Activated naive CD4-positive, alpha-beta T cell treated with anti-CD3 and anti-CD28 coated beads for 36 hours (primary cell): ENCODE data around the gene LZTS3. TPM values are rescaled to one million over a fixed set of nuclear protein-coding genes. Genes with fewer than 3 reads are reported as not detected.
A peak's percentile ranks its signal among the peaks of the same experiment; 100 is the strongest.

Source experiments
- CTCF ChIA-PET: fragments of 350-600 bp; sonication (Branson Sonifier 250); formaldehyde crosslinking; loops from one replicate; lab custom pipeline; 2021; ENCODE audit warnings: antibody characterized with exemption; lab: Charles Lee
- DNase-seq: peaks from one replicate; pipeline ENCODE4 v3.0.0-alpha.2; 2020
- H3K27ac Mint-ChIP-seq: one replicate; pipeline ENCODE4 v1.8.0; 2021; ENCODE audit warnings: mild to moderate bottlenecking, mixed read lengths
- H3K27me3 Mint-ChIP-seq: one replicate; pipeline ENCODE4 v1.8.0; 2021; ENCODE audit warnings: low read depth, mixed read lengths
- H3K36me3 Mint-ChIP-seq: one replicate; pipeline ENCODE4 v1.8.0; 2021; ENCODE audit warnings: low read depth, mixed read lengths
- H3K4me1 Mint-ChIP-seq: one replicate; pipeline ENCODE4 v1.8.0; 2021; ENCODE audit warnings: low read depth, mixed read lengths
- H3K4me3 Mint-ChIP-seq: one replicate; pipeline ENCODE4 v1.8.0; 2021; ENCODE audit warnings: mild to moderate bottlenecking, moderate library complexity, mixed read lengths
- H3K9me3 Mint-ChIP-seq: one replicate; pipeline ENCODE4 v1.8.0; 2021; ENCODE audit warnings: mixed read lengths
- intact Hi-C: fragments of 100-400 bp; cut with micrococcal nuclease; formaldehyde crosslinking; loops from one replicate; pipeline ENCODE4 v1.15.1; 2023
- total RNA-seq, 2 experiments: library from RNA; stranded (reverse); gene quantifications; one replicate each; pipeline ENCODE4 v1.2.3, GENCODE V29; 2021

LZTS3 gene
- total RNA-seq, 2 experiments from 2014 or later: 1.2 to 1.4 TPM

DNA sequence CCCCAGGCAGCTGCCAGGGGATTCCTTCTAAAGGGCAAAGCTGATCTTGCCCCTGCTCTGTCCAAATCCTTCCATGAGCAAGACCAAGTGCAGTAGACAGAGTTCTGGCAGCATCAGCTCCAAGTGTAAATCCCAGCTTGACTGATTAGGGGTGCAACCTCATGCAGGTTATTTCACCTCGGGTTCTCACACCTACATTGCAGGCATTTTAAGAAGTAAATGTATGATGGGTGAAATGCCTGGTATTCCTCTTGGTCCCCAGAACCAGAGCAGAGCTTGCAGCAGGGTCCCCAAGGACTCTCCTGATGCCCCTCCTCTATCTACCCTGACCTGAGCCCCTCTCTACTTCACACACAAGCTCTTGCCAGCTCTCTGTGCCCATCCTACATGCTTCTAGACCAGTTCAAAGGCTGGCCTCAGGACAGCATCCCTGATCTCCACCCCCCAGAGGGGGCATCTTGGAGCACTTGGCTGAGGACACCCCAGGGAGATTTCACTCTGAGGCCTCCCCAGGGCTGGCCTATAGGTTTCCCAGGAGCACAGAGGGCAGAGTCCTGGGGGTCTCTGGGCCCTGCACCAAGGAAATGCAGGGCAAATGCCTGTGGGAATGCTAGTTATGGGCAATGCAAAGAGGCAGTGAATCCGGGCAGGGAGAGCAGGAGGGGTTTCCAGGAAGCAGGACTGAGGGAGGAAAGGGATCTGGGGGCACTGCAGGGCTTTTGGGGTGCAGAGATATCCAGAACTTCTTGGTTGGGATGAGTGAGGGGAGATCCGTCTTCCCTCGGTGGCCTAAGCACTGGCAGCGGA lies 1.0 kb downstream of the LZTS3 start:
- Mint-ChIP-seq H3K36me3 (no peaks in the 10 kb centered on the region), H3K27me3 (peaks cover 13% of the 10 kb centered on the region), H3K9me3 (no peaks in the 10 kb centered on the region), H3K4me3 (peak overlapping the region; percentile 72), H3K4me1 (peaks cover 18% of the 10 kb centered on the region), H3K27ac (peak overlapping the region; percentile 26)
- intact Hi-C loops: loop anchor here (5.0 kb wide), 1 partner anchor 55 kb away; no protein-coding TSS in a partner anchor
- DNase-seq: no peak
- CTCF ChIA-PET: interaction anchor here (0.7 to 0.8 kb wide), 3 partner anchors 29 to 144 kb away, joined by 3 read pairs; no protein-coding TSS in a partner anchor

DNA sequence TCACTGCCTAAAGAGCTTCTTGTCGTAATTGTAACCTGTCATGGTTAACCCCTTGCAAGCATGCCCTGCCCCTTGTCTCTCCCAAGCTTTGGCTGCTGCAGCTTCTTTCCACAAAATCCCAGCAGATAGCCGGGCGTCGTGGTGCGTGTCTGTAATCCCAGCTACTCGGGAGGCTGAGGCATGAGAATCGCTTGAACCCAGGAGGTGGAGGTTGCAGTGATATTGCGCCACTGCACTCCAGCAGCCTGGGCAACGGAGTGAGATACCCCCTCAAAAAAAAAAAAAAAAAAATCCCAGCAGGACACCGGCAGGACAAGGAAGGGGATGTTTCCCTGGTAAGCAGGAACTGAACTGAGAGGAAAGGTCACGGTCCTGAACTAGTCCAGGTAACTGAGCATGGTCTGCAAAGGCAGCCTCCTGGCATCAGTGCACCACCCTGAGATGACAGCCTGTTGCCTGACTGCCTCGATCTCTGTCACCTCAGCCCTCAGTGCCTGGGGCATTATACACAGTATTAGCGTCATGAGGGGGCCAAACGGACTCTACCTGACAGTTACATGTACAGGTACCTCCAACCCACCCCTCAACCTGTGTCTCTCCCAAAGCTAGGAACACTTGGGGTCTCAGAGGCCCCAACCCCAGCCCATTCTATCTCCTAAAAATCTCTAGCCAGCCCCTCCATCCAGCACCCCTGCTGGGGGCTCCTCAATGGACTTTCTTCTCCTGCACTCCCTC lies 1.8 kb downstream of the LZTS3 start:
- no peaks in the 10 kb centered on the region for H3K36me3 Mint-ChIP-seq
- intact Hi-C loops: loop anchor here (5.0 kb wide), 1 partner anchor 54 kb away; no protein-coding TSS in a partner anchor
- CTCF ChIA-PET: interaction anchor here (0.8 kb wide), 1 partner anchor 145 kb away, joined by 3 read pairs; no protein-coding TSS in a partner anchor
- H3K9me3 Mint-ChIP-seq: no peaks in the 10 kb centered on the region
- no peak overlapping the region for H3K27ac Mint-ChIP-seq
- peaks cover 13% of the 10 kb centered on the region for H3K27me3 Mint-ChIP-seq
- peak overlapping the region; percentile 72 for H3K4me3 Mint-ChIP-seq
- DNase-seq: no peak
- H3K4me1 Mint-ChIP-seq: peaks cover 20% of the 10 kb centered on the region

DNA sequence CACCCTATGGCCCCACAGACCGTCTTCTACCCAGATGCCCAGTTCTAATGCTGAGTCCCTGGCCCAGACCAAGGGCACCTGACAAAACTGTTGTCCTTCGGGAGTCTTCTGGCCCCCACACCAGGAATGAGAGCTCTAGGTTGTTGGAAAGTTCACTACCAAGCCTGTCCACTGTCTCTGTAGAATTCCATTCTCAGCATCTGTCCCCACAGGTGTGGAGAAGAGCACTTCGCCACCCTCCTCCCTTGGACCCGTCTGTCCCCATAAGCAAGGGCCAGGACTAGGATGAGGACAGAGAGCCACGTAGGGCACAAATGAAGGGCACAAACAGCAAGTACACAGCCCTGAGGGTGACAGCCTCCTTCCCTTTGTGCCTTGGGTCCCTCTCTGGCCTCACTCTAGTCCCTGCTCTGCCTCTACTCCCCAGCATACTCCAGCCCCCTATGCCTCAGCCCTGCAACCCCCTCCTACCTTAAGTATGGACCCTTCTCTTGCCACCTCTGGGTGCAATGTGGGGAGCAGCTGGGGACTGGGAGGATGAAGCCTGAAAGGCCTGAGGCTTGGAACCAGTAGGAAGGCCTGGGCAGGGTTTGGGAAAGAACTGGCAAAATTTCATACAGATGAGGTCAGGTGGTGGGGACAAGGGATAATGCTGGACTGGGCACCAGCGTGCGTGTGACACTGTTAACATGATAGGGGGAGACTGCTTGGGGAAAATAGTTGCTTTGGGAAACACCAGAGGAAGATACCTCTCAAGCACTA lies 4.3 kb downstream of the LZTS3 start:
- Mint-ChIP-seq H3K27ac (peak overlapping the region; percentile 39), H3K4me1 (peaks cover 13% of the 10 kb centered on the region), H3K36me3 (no peaks in the 10 kb centered on the region), H3K9me3 (no peaks in the 10 kb centered on the region), H3K27me3 (peaks cover 6% of the 10 kb centered on the region), H3K4me3 (no peak overlapping the region)
- CTCF ChIA-PET: interaction anchor here (0.7 to 1.1 kb wide), 2 partner anchors 11 to 12 kb away, joined by 3 to 6 read pairs; no protein-coding TSS in a partner anchor
- intact Hi-C loops: no loop called here
- DNase-seq: no peak

DNA sequence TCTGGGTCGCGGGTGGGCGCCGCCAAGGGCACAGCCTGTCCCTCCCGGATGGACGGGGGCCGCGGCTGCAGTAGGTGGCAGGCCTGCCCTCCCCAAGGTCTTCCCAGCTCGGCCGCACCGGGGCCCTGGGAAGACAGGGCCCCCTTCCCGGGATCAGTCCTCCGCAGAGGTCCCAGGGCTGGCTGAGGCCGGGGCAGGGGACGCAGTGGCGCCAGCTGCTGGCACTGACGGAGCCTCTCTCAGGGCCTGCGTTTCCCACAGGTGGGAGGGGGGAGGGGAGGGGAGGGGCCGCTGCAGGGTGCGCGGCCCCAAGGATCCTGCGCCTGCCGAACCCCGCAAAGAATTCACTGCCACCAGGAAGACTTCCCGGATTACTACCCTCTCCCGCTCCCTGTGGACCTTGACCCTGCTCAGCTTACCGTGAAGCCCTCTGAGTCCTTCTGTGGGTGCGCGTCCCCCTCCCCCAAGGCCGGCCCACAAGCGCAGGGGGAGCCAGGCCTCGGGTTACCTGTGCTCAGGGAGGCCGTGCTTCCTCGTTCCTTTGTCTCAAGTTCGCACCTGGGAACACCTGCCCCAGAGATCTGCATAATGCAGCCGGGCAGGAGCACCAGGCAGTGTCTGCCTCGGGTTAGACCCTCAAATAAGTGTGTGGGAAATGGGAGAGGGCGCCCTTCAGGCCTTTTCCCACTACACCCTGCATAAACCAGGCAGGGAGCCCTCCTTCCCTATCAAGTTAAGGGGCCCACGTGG lies 5.1 kb downstream of the LZTS3 start:
- CTCF ChIA-PET: interaction anchor here (0.5 to 1.3 kb wide), 3 partner anchors 36 to 115 kb away, joined by 3 to 5 read pairs (median 4); no protein-coding TSS in a partner anchor
- peaks cover 13% of the 10 kb centered on the region for H3K4me1 Mint-ChIP-seq
- no peak overlapping the region for H3K4me3 Mint-ChIP-seq
- peaks cover 4% of the 10 kb centered on the region for H3K27me3 Mint-ChIP-seq
- DNase-seq: peak; percentile 33
- peak overlapping the region; percentile 39 for H3K27ac Mint-ChIP-seq
- intact Hi-C loops: no loop called here
- no peaks in the 10 kb centered on the region for H3K36me3 Mint-ChIP-seq
- no peaks in the 10 kb centered on the region for H3K9me3 Mint-ChIP-seq

DNA sequence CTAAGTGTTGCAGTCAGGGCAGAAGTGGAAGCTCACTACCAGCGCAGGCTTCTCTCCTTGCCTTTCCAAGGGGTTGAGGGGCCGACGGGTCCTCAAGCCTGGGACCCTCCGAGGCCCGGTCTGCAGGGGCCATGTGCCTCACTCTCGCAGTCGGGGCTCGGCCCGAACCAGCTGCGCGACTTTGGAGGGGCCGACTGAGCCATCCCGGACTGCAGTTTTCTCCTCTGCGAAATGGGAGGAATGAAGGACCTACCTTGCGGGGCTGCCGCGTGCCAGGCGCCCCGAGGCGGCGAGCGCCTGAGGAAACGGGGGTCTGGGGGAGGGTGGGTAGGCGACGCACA lies 5.6 kb downstream of the LZTS3 start:
- H3K36me3 Mint-ChIP-seq: no peaks in the 10 kb centered on the region

DNA sequence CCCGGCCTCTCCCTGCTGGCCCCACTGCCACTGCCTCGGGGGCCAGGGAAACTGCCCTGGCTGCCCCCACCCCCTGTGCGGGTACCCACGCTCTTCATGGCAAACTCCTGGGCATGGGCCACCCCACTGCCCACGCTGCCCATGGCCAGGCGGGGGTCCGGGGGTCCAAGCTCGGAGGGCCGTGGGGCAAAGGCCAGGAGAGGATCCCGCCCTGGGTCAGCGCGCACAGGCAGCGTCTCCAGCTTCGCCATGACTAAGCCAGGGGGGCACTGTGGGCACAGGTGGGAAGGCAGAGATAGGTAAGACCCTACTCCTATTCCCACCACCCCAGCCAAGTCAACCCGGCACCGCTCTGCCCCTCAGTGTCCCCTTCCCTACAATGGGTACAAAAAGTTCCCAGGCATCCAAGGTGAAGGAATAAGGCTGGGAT lies 6.4 kb downstream of the LZTS3 start:
- peaks cover 8% of the 10 kb centered on the region for H3K4me1 Mint-ChIP-seq
- H3K36me3 Mint-ChIP-seq: no peaks in the 10 kb centered on the region
- peaks cover 4% of the 10 kb centered on the region for H3K27me3 Mint-ChIP-seq
- CTCF ChIA-PET: interaction anchor here (1.3 kb wide), 1 partner anchor 37 kb away, joined by 4 read pairs; no protein-coding TSS in a partner anchor
- no peak overlapping the region for H3K4me3 Mint-ChIP-seq
- H3K27ac Mint-ChIP-seq: no peak overlapping the region
- intact Hi-C loops: no loop called here
- no peak for DNase-seq
- no peaks in the 10 kb centered on the region for H3K9me3 Mint-ChIP-seq

More for the DNA sequence above, 5.6 kb downstream of the LZTS3 start:
- DNase-seq: no peak
- H3K4me1 Mint-ChIP-seq: peaks cover 13% of the 10 kb centered on the region
- H3K27me3 Mint-ChIP-seq: peaks cover 4% of the 10 kb centered on the region
- peak overlapping the region; percentile 18 for H3K4me3 Mint-ChIP-seq
- intact Hi-C loops: no loop called here
- no peak overlapping the region for H3K27ac Mint-ChIP-seq
- CTCF ChIA-PET: interaction anchor here (0.5 to 1.3 kb wide), 3 partner anchors 36 to 114 kb away, joined by 3 to 5 read pairs (median 4); no protein-coding TSS in a partner anchor
- no peaks in the 10 kb centered on the region for H3K9me3 Mint-ChIP-seq

DNA sequence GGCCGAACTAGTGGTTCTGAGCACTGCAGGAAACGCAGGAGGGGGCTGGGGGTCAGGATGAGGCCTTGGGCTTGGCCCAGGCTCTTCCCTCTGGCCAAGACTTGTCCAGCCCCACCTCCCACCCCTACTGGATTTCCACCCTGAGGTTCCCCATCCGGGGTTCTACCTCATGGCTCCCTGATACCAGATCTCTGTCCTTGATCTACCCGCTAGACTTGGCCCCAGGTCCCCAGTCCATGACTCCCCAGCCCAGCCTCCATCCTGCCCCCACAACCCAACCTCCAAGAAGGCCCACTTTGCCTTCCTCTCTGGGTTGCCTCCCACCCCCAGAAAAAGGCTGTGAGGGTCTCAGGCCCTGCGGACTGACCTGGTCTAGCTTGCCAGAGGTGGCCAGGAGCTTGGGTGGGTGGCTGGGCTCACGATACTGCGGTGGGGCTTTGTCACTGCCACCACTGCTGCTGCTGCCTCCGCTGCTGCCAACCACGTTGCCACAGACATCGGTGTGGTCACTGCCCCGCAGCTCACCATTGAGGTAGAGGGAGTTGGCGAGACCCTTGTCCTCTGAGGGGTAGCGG lies 6.9 kb downstream of the LZTS3 start:
- H3K27ac Mint-ChIP-seq: no peak overlapping the region
- H3K4me3 Mint-ChIP-seq: no peak overlapping the region
- H3K36me3 Mint-ChIP-seq: no peaks in the 10 kb centered on the region
- CTCF ChIA-PET: no interaction called here
- intact Hi-C loops: no loop called here
- no peaks in the 10 kb centered on the region for H3K9me3 Mint-ChIP-seq
- peaks cover 8% of the 10 kb centered on the region for H3K4me1 Mint-ChIP-seq
- H3K27me3 Mint-ChIP-seq: peaks cover 4% of the 10 kb centered on the region
- DNase-seq: no peak

DNA sequence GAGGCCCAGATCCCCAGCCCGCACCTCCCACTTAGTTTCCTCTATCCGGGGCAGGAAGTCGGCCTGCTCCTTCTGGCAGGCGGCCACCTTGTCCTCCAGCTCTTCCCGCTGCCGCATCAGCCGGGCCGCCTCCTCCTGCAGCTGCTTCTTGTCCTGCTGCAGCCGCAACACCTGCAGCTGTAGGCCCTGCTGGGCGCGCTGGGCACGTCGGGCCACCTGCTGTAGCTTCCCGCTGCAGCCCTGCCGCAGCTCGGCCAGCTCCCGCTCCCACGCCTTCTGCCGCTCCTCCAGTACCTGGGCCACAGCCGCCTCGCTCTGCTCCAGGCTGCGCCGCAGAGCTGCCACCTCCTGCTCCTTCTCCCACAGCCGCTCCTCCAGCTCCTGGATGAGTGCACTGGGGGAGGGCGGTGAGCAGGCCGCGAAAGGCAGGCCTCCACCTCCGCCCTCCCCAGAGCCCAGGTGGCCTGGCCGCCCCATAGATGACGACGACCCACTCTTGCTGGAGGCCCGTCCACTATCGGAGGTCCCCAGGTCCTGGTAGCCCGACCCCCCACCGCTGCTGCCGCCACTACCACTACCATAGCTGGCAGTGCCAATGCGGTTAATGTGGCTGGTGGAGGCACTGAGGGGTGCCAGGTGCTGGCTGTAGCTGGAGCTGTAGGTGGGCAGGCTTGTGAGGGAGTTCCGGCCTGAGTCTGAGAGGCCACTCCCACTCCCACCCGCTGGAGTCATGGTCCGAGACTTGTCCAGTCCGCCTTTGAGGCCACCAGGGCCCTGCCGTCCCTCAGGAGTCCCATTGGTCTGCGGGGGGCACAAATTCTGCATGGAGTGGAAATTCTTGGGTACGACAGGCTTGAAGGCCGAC lies 7.6 kb downstream of the LZTS3 start:
- DNase-seq: no peak
- H3K27me3 Mint-ChIP-seq: peaks cover 4% of the 10 kb centered on the region
- H3K27ac Mint-ChIP-seq: no peak overlapping the region
- H3K4me1 Mint-ChIP-seq: peaks cover 8% of the 10 kb centered on the region
- intact Hi-C loops: no loop called here
- CTCF ChIA-PET: interaction anchor here (1.2 kb wide), 1 partner anchor 55 kb away, joined by 3 read pairs; no protein-coding TSS in a partner anchor
- H3K9me3 Mint-ChIP-seq: no peaks in the 10 kb centered on the region
- H3K4me3 Mint-ChIP-seq: no peak overlapping the region
- no peaks in the 10 kb centered on the region for H3K36me3 Mint-ChIP-seq

DNA sequence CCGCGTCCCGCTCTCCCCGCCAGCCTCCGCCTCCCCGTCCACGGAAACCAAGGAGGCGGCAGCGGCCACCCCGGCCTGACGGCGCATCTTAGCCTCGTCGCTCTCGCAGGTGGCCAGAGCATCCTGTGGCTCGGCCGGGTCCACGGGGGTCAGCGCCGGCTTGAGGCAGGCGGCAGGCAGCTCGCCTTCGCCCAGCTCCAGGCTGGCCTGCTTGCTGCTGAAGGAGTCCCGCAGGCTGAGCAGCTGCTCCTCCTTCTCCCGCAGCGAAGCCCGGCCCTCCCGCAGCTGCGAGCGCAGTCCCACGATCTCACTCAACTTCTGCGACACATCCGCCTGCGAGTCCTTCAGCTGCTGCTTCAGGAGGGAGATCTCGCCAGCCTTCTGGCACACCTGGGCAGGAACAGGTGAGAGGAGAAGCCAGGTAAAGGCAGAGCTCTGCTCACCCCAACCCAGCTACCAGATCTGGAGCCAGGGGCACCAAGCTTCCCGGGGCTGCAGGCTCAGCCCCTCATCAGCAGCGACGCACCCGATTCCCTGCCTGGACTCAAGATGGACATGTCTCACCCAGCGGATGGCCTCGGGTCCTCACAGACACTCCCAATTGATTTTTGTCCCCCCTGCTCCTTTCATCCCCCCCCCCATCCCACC lies 8.5 kb downstream of the LZTS3 start:
- Mint-ChIP-seq H3K27ac (no peak overlapping the region), H3K9me3 (no peaks in the 10 kb centered on the region), H3K4me1 (peaks cover 8% of the 10 kb centered on the region), H3K36me3 (no peaks in the 10 kb centered on the region), H3K27me3 (peaks cover 4% of the 10 kb centered on the region), H3K4me3 (no peak overlapping the region)
- DNase-seq: no peak
- CTCF ChIA-PET: interaction anchor here (1.2 kb wide), 1 partner anchor 55 kb away, joined by 3 read pairs; no protein-coding TSS in a partner anchor
- intact Hi-C loops: no loop called here
